ENCODE measurements around the gene KHDC3L. TPM values are rescaled to one million over a fixed set of nuclear protein-coding genes. Genes with fewer than 3 reads are reported as not detected.

KHDC3L gene
- total and polyA plus RNA-seq, 7 donors = not detected

- DNase-seq (no peak), ATAC-seq (no peak)
These were observed 38.2 kb downstream of the KHDC3L start for GRCh38 chr6:73400656-73401055.

GRCh38 chr6:73409395-73409794 lies 46.9 kb downstream of the KHDC3L start:
- WGBS, 3 donors = 97 to 100% (median 100%) methylated on average over 1 of the region's 1 CpG
- no peak overlapping the region for H3K27ac ChIP-seq

More at GRCh38 chr6:73400656-73401055, 38.2 kb downstream of the KHDC3L start:
- Histone ChIP-seq H3K4me1 (no peaks in the 10 kb centered on the region), H3K27me3 (ENCODE audit: insufficient read depth in 3 of 3, low read length in 2 of 3) (no peaks in the 10 kb centered on the region), H3K4me3 (no peak overlapping the region), H3K36me3 (ENCODE audit: insufficient read depth in 1 of 2, low read depth in 1 of 2) (no peaks in the 10 kb centered on the region), H3K27ac (no peak overlapping the region), H3K9me3 (no peaks in the 10 kb centered on the region)
- intact Hi-C loops (cut with DNase I) = no loop called here
- TF ChIP-seq, protein P1, sequence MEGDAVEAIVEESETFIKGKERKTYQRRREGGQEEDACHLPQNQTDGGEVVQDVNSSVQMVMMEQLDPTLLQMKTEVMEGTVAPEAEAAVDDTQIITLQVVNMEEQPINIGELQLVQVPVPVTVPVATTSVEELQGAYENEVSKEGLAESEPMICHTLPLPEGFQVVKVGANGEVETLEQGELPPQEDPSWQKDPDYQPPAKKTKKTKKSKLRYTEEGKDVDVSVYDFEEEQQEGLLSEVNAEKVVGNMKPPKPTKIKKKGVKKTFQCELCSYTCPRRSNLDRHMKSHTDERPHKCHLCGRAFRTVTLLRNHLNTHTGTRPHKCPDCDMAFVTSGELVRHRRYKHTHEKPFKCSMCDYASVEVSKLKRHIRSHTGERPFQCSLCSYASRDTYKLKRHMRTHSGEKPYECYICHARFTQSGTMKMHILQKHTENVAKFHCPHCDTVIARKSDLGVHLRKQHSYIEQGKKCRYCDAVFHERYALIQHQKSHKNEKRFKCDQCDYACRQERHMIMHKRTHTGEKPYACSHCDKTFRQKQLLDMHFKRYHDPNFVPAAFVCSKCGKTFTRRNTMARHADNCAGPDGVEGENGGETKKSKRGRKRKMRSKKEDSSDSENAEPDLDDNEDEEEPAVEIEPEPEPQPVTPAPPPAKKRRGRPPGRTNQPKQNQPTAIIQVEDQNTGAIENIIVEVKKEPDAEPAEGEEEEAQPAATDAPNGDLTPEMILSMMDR (IDR thresholded peaks at IDR 0.05) = no peak

GRCh38 chr6:73413102-73413501 lies 50.6 kb downstream of the KHDC3L start:
- ATAC-seq = no peak
- Histone ChIP-seq H3K27ac (no peak overlapping the region), H3K9me3 (no peaks in the 10 kb centered on the region), H3K36me3 (ENCODE audit: insufficient read depth in 1 of 2, low read depth in 1 of 2) (no peaks in the 10 kb centered on the region), H3K27me3 (ENCODE audit: insufficient read depth in 3 of 3, low read length in 2 of 3) (no peaks in the 10 kb centered on the region), H3K4me1 (no peaks in the 10 kb centered on the region), H3K4me3 (no peak overlapping the region)
- DNase-seq = no peak
- intact Hi-C loops (cut with DNase I) = no loop called here
- WGBS, 3 donors = 96 to 99% (median 97%) methylated on average over 3 of the region's 3 CpGs
- TF ChIP-seq, protein P1 (IDR thresholded peaks at IDR 0.05) = no peak

More at GRCh38 chr6:73409395-73409794, 46.9 kb downstream of the KHDC3L start:
- Histone ChIP-seq H3K27me3 (ENCODE audit: insufficient read depth in 3 of 3, low read length in 2 of 3) (no peaks in the 10 kb centered on the region), H3K4me3 (no peak overlapping the region), H3K9me3 (no peaks in the 10 kb centered on the region), H3K36me3 (ENCODE audit: insufficient read depth in 1 of 2, low read depth in 1 of 2) (no peaks in the 10 kb centered on the region), H3K4me1 (no peaks in the 10 kb centered on the region)
- no peak for DNase-seq
- ATAC-seq = no peak
- TF ChIP-seq, protein P1 (IDR thresholded peaks at IDR 0.05) = no peak
- intact Hi-C loops (cut with DNase I) = no loop called here

Other genes with a start within 250 kb of the KHDC3L start
- not detected for gene KHDC1L, start 137.2 kb upstream of the KHDC3L start, total RNA-seq
- not detected for gene KHDC1L, start 137.2 kb upstream of the KHDC3L start, polyA plus RNA-seq
- 1 to 10 TPM in 1 of 4 donors, under 1 TPM in 3; 0.27 to 2.2 (median 0.85) TPM for gene KHDC1, start 99.5 kb upstream of the KHDC3L start, total RNA-seq
- under 1 TPM in 2 of 3 donors, not detected in 1; 0.05 to 0.33 TPM for gene KHDC1, start 99.5 kb upstream of the KHDC3L start, polyA plus RNA-seq
- gene DPPA5, start 8.4 kb upstream of the KHDC3L start, total RNA-seq = not detected
- not detected for gene DPPA5, start 8.4 kb upstream of the KHDC3L start, polyA plus RNA-seq
- not detected for gene OOEP, start 7.2 kb downstream of the KHDC3L start, total RNA-seq
- gene OOEP, start 7.2 kb downstream of the KHDC3L start, polyA plus RNA-seq = under 1 TPM in 1 of 3 donors, not detected in 2; 0.15 TPM
- gene DDX43, start 32.2 kb downstream of the KHDC3L start, total RNA-seq = under 1 TPM in 2 of 4 donors, not detected in 2; 0.11 to 0.27 TPM
- under 1 TPM; 0.10 to 0.20 (median 0.12) TPM for gene DDX43, start 32.2 kb downstream of the KHDC3L start, polyA plus RNA-seq
- gene CGAS, start 89.6 kb downstream of the KHDC3L start, total RNA-seq = 1 to 10 TPM in 2 of 4 donors, under 1 TPM in 2; 0.44 to 1.1 (median 0.81) TPM
- gene CGAS, start 89.6 kb downstream of the KHDC3L start, polyA plus RNA-seq = under 1 TPM; 0.27 to 0.36 (median 0.30) TPM
- 10 to 100 TPM; 15.9 to 25.9 (median 18.3) TPM for gene MTO1, start 99.1 kb downstream of the KHDC3L start, total RNA-seq
- 10 to 100 TPM; 19.2 to 22.6 (median 20.2) TPM for gene MTO1, start 99.1 kb downstream of the KHDC3L start, polyA plus RNA-seq
- gene EEF1A1, start 158.4 kb downstream of the KHDC3L start, total RNA-seq = 1,000 to 10,000 TPM in 1 of 4 donors, 100 to 1,000 TPM in 3; 703 to 2,379 (median 902) TPM
- 1,000 to 10,000 TPM in 1 of 3 donors, 100 to 1,000 TPM in 2; 541 to 1,251 (median 593) TPM for gene EEF1A1, start 158.4 kb downstream of the KHDC3L start, polyA plus RNA-seq

All from psoas muscle (tissue), 8 donors.